C4-2B (cell line): ENCODE measurements around the gene TYSND1.

Experiments
- ZFX ChIP-seq: fragments of 450-650 bp; IDR thresholded peaks from 2 replicates; pipeline ENCODE4 v1.6.1; 2017
- TF ChIP-seq, protein P1 (sequence below): fragments of 450-650 bp; conservative IDR thresholded peaks from 2 replicates; pipeline ENCODE4 v1.5.1; 2017; ENCODE audit warnings: mild to moderate bottlenecking

DNA sequence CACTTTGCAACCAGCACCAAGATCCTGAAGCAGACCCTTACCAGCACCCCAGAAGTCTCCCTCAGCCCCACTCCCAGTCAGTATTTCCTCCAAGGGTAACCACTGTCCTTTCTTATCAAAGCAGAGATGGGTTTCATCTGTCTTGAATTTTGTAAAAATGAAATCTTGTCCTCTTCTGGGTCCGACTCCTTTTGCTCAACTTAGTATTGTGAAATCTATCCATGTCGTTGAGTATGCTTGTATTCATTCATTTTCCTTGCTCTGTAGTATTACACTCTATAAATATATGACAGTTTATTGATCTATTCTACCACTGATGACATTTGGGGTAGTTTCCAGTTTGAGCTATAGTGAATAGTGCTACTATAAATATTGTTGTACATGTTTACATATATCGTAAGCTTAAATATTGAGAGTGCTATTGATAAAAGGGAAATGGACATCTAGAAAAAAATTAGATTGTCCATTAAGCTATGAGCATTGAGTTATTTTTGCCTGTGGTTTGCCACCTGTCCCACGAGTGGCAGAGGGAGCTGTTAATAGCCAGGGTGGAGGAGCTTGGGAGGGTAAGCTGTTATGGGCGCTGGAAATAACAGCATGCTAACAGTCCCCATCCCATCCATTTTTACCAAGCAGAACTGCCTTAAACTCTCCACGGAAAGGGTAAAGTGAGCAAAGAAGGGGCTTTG, 50.3 kb downstream of the TYSND1 start:
- TF ChIP-seq, protein P1, sequence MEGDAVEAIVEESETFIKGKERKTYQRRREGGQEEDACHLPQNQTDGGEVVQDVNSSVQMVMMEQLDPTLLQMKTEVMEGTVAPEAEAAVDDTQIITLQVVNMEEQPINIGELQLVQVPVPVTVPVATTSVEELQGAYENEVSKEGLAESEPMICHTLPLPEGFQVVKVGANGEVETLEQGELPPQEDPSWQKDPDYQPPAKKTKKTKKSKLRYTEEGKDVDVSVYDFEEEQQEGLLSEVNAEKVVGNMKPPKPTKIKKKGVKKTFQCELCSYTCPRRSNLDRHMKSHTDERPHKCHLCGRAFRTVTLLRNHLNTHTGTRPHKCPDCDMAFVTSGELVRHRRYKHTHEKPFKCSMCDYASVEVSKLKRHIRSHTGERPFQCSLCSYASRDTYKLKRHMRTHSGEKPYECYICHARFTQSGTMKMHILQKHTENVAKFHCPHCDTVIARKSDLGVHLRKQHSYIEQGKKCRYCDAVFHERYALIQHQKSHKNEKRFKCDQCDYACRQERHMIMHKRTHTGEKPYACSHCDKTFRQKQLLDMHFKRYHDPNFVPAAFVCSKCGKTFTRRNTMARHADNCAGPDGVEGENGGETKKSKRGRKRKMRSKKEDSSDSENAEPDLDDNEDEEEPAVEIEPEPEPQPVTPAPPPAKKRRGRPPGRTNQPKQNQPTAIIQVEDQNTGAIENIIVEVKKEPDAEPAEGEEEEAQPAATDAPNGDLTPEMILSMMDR, result no peak
- no peak for TF ChIP-seq ZFX
